AG10803 (cell line): ENCODE data around the gene KL.

Experiments used
- DNase-seq: peaks from one replicate; pipeline ENCODE4 v3.0.0; 2010; ENCODE audit warnings: low read depth
- H3K4me3 ChIP-seq: 2 replicates; pipeline ENCODE4 v1.5.1; 2011; ENCODE audit warnings: mild to moderate bottlenecking, low read length, control low read depth
- TF ChIP-seq, protein P1 (sequence below): conservative IDR thresholded peaks from 2 replicates; pipeline ENCODE4 v1.5.1; 2011; ENCODE audit warnings: mild to moderate bottlenecking, low read length, control low read depth, inconsistent platforms

The KL gene

DNA sequence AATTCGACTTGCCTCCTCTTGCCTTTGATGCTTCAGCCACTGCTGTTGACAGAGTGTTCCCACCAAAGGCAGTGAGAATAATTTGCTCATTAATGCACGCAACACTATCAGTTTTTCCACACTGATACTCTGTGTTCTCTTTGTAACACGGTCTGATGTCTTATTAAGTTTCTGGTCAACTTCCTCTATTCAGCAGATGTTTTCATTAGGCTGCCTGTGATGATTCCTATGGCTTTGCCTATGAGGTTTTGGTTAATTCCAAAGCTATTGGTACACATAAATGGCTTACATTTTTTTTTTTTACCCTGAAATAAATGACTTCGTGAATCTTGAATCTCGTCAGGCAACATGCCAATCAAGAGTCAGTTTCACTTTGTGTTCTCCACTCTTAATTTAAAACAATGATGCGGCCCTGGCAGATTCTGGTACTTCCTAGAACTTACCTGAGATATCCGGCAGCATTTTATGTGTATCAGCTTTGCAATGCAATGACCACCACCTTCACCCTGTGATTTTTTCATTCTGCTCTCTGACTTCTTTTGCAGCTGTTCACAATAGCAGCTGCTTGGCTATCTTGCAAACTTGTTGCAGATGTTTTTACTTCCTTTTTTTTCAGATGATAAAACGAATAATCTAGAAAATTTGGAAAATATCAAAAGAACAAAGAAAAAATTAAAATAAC, 27.5 kb upstream of the KL start:
- DNase-seq: peak; percentile 14
- no peak overlapping the region for H3K4me3 ChIP-seq
- TF ChIP-seq, protein P1, sequence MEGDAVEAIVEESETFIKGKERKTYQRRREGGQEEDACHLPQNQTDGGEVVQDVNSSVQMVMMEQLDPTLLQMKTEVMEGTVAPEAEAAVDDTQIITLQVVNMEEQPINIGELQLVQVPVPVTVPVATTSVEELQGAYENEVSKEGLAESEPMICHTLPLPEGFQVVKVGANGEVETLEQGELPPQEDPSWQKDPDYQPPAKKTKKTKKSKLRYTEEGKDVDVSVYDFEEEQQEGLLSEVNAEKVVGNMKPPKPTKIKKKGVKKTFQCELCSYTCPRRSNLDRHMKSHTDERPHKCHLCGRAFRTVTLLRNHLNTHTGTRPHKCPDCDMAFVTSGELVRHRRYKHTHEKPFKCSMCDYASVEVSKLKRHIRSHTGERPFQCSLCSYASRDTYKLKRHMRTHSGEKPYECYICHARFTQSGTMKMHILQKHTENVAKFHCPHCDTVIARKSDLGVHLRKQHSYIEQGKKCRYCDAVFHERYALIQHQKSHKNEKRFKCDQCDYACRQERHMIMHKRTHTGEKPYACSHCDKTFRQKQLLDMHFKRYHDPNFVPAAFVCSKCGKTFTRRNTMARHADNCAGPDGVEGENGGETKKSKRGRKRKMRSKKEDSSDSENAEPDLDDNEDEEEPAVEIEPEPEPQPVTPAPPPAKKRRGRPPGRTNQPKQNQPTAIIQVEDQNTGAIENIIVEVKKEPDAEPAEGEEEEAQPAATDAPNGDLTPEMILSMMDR: no peak

DNA sequence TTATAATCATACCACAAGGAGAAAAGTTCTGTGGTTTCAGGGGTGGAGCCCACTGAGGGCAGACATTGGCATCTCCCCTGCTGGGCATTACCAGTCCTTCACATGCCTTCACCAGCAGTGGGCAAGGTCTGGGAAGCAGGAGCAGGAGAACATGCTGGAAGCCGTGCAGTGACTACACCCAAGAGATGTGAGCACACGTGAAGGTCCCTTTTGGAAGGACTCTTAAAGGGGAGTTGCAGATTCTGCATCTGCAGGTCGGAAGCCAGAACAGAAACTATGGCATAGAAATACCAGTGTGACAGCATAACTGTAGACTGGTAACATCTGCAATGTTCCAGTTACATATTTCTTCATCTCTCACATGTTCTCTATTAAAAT, 26.9 kb upstream of the KL start:
- DNase-seq: peak; percentile 12
- no peak overlapping the region for H3K4me3 ChIP-seq
- TF ChIP-seq, protein P1: no peak

DNA sequence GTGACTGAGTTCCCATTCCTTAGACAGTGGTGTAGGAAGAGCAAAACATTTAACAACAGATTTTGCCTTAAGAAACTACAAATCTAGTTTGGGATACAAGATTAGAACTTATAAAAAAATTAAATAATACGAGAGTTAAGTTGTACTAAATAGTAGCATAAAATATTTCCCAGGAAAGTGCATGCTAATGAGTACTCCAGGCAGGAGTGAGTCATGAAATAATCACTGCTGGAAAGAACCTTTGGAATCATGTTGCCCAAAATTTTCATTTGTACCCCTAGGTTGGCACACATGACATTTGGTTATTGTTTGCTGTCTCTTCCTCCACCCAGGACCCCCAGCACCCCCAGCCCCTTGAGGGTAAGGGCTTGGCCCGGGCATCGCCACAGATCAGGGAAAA, 26.3 kb upstream of the KL start:
- DNase-seq: no peak
- TF ChIP-seq, protein P1: no peak
- H3K4me3 ChIP-seq: no peak overlapping the region

DNA sequence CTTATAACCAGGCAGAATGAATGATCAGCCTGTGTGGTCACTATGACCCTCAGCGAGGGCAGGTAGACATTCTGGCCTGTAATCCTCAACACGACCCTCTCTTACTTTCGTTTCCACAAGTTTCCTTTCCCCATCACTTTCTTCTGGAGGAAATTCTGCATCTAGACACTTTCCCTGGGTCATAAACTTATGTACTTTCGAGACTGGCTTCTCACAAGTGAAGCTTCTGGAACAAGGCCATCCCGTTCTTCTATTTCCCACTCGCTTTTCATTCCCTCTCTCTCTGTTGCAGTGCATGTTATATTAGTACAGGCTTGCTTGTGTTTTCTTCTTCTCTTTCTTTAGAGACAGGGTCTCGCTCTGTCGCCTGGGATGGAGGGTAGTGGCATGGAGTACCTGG, 23.1 kb upstream of the KL start:
- TF ChIP-seq, protein P1: no peak
- DNase-seq: no peak
- H3K4me3 ChIP-seq: no peak overlapping the region

DNA sequence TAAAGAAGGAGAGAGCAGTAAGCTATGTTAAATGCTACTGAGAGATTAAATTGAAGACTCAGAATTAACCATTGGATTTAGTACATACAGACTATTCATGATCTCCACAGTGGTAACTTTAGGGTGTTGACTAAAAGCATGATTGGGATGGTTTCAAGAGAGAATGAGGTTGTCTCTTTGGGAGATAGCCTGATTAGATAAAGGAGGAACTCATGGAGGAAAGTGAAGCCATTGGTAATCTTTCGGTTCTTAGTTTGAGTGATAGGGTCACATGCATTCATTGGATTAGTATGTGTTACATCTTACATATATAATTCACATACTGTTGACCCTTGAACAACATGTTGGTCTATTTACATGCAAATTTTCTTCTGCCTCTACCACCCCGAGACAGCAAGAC, 18.8 kb upstream of the KL start:
- DNase-seq: no peak
- H3K4me3 ChIP-seq: no peak overlapping the region
- TF ChIP-seq, protein P1: no peak

DNA sequence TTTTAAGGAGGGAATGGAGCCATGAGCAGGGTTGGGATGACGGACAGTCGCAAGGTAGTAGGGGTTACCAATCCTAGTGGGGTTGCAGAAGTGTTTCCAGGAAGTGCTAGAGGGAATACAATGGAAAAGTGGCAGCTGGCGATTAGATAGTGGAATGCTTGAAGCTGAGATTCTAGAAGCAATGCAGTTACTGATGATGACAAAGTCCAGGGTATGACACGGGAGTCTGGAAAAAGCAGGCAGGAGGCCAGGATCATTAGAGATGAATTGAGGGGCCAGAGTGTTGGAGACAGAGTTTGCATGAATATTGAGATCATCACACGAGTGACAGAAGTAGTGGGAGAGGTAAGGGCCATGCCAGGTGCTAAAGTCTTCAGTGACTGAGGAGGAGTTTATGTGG, 17.3 kb upstream of the KL start:
- no peak for DNase-seq
- TF ChIP-seq, protein P1: no peak
- H3K4me3 ChIP-seq: no peak overlapping the region

DNA sequence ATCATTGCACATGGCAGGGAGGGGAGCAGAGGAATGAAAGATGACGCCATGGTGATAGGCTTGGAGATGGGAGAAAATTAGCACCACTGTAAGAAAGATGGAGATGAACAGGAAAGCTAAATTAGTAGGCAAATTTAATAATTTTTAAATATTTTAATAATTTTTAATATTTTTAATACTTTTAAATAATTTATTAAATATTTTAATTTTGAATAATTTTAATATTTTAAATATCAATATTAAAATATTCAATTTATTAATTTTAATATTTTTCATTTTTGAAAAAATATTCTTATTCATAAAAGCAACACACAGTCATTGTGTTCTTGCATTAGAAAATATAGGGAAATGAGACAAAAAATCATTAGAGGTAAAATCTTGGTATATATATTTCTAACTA, 15.9 kb upstream of the KL start:
- no peak for DNase-seq

More for the DNA sequence above, 15.9 kb upstream of the KL start:
- TF ChIP-seq, protein P1: no peak
- no peak overlapping the region for H3K4me3 ChIP-seq
